Left ventricle myocardium inferior (tissue), 1 donor: ENCODE measurements around the gene SDK1. TPM values are rescaled to one million over a fixed set of nuclear protein-coding genes. Genes with fewer than 3 reads are reported as not detected.

Experiments
- DNase-seq: peaks from one replicate; pipeline ENCODE4 v3.0.0-alpha.2; 2020
- H3K27ac ChIP-seq: fragments of 200-600 bp; replicated peaks from 2 replicates; pipeline ENCODE4 v1.8.0; 2021
- H3K27me3 ChIP-seq: fragments of 200-600 bp; 2 replicates; pipeline ENCODE4 v1.8.0; 2021; ENCODE audit warnings: low read depth
- H3K36me3 ChIP-seq: fragments of 200-600 bp; 2 replicates; pipeline ENCODE4 v1.8.0; 2021
- H3K4me1 ChIP-seq: fragments of 200-600 bp; 2 replicates; pipeline ENCODE4 v1.8.0; 2021
- H3K4me3 ChIP-seq: fragments of 200-600 bp; 2 replicates; pipeline ENCODE4 v1.8.0; 2021; ENCODE audit warnings: mild to moderate bottlenecking, moderate library complexity
- H3K9me3 ChIP-seq: fragments of 200-600 bp; replicated peaks from 2 replicates; pipeline ENCODE4 v1.8.0; 2021
- CTCF ChIP-seq: fragments of 200-600 bp; IDR thresholded peaks from 2 replicates; pipeline ENCODE4 v1.8.0; 2021; ENCODE audit warnings: antibody characterized with exemption, mild to moderate bottlenecking, borderline replicate concordance
- intact Hi-C: fragments of 100-400 bp; cut with micrococcal nuclease; formaldehyde crosslinking; loops from one replicate; pipeline ENCODE4 v1.11.0; 2022
- total RNA-seq: library from RNA; stranded (reverse); fragmentation: NEBNext Ultra II Directional; extraction: Animal tissue kit (Norgen Biotek cat#: 25700); gene quantifications from one replicate; pipeline ENCODE4 v1.2.1, GENCODE V29; 2021
- donor health status: DM: no; HTN: yes; CAD: no; lungs with severe emphysema.

The SDK1 gene
- total RNA-seq, 1 donor from 2014 or later, result 1.3 TPM

GRCh38 chr7:4156190-4156589 lies 855.1 kb downstream of the SDK1 start:
- no peaks in the 10 kb centered on the region for H3K27me3 ChIP-seq
- H3K9me3 ChIP-seq, result no peaks in the 10 kb centered on the region
- TF ChIP-seq CTCF, result no peak
- H3K27ac ChIP-seq, result no peak overlapping the region
- intact Hi-C loops, result no loop called here
- no peak for DNase-seq
- H3K4me3 ChIP-seq, result no peak overlapping the region
- no peaks in the 10 kb centered on the region for H3K36me3 ChIP-seq
- H3K4me1 ChIP-seq, result peaks cover 4% of the 10 kb centered on the region

- H3K27me3 ChIP-seq, result no peaks in the 10 kb centered on the region
- TF ChIP-seq CTCF, result no peak
- DNase-seq, result no peak
- H3K4me3 ChIP-seq, result no peak overlapping the region
- H3K9me3 ChIP-seq, result no peaks in the 10 kb centered on the region
- intact Hi-C loops, result no loop called here
- H3K36me3 ChIP-seq, result no peaks in the 10 kb centered on the region
- H3K4me1 ChIP-seq, result peaks cover 7% of the 10 kb centered on the region
- no peak overlapping the region for H3K27ac ChIP-seq
Measured at GRCh38 chr7:4157651-4158050, 856.6 kb downstream of the SDK1 start.

GRCh38 chr7:4158441-4159153 lies 857.5 kb downstream of the SDK1 start:
- H3K9me3 ChIP-seq, result no peaks in the 10 kb centered on the region
- no peaks in the 10 kb centered on the region for H3K36me3 ChIP-seq
- intact Hi-C loops, result no loop called here
- TF ChIP-seq CTCF, result no peak
- no peak overlapping the region for H3K4me3 ChIP-seq
- DNase-seq, result no peak
- H3K4me1 ChIP-seq, result peaks cover 12% of the 10 kb centered on the region
- no peaks in the 10 kb centered on the region for H3K27me3 ChIP-seq
- no peak overlapping the region for H3K27ac ChIP-seq

GRCh38 chr7:4159154-4159501 lies 858.1 kb downstream of the SDK1 start:
- Histone ChIP-seq H3K4me3 (no peak overlapping the region), H3K36me3 (no peaks in the 10 kb centered on the region), H3K9me3 (no peaks in the 10 kb centered on the region), H3K4me1 (peaks cover 12% of the 10 kb centered on the region), H3K27ac (no peak overlapping the region), H3K27me3 (no peaks in the 10 kb centered on the region)
- TF ChIP-seq CTCF, result no peak
- intact Hi-C loops, result no loop called here
- no peak for DNase-seq

GRCh38 chr7:4159761-4160554 lies 858.9 kb downstream of the SDK1 start:
- Histone ChIP-seq H3K27ac (no peak overlapping the region), H3K4me1 (peaks cover 12% of the 10 kb centered on the region), H3K36me3 (no peaks in the 10 kb centered on the region), H3K9me3 (no peaks in the 10 kb centered on the region), H3K27me3 (no peaks in the 10 kb centered on the region), H3K4me3 (no peak overlapping the region)
- intact Hi-C loops, result no loop called here
- no peak for TF ChIP-seq CTCF
- DNase-seq, result no peak
